ENCODE data around the gene PIP4K2A. TPM values are rescaled to one million over a fixed set of nuclear protein-coding genes. Genes with fewer than 3 reads are reported as not detected.

Gene PIP4K2A
- total and polyA plus RNA-seq, 12 donors, result 12.3 to 70.6 (median 28.5) TPM

DNA sequence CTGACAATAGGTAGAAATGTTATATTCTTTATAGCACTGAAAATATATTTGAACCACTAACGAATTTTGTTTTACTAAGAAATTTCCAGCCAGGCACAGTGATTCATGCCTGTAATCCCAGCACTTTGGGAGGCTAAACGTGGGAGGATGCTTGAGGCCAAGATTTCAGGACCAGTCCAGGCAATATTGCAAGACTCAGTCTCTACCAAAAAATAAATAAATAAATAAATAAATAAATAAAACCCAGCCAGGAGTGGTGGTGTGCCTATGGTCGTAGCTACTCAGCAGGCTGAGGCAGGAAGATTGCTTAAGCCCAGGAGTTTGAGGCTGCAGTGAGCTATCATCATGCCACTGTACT lies 39.8 kb downstream of the PIP4K2A start:
- no peaks in the 10 kb centered on the region for H3K27me3 ChIP-seq
- H3K36me3 ChIP-seq (replicated peaks in 1 of 2), result no peaks in the 10 kb centered on the region
- peaks cover 5 to 46% of the 10 kb centered on the region in 2 donors for H3K4me1 ChIP-seq (replicated peaks in 1 of 2)
- 73 to 84% (median 75%) methylated on average over 3 of the region's 3 CpGs for WGBS, 4 donors
- TF ChIP-seq, protein P1, sequence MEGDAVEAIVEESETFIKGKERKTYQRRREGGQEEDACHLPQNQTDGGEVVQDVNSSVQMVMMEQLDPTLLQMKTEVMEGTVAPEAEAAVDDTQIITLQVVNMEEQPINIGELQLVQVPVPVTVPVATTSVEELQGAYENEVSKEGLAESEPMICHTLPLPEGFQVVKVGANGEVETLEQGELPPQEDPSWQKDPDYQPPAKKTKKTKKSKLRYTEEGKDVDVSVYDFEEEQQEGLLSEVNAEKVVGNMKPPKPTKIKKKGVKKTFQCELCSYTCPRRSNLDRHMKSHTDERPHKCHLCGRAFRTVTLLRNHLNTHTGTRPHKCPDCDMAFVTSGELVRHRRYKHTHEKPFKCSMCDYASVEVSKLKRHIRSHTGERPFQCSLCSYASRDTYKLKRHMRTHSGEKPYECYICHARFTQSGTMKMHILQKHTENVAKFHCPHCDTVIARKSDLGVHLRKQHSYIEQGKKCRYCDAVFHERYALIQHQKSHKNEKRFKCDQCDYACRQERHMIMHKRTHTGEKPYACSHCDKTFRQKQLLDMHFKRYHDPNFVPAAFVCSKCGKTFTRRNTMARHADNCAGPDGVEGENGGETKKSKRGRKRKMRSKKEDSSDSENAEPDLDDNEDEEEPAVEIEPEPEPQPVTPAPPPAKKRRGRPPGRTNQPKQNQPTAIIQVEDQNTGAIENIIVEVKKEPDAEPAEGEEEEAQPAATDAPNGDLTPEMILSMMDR (IDR thresholded peaks at IDR 0.05), result no peak
- TF ChIP-seq POLR2A (IDR thresholded peaks at IDR 0.05), result no peak
- intact Hi-C loops (cut with DNase I), result no loop called here
- H3K9me3 ChIP-seq (replicated peaks in 1 of 3), result no peaks in the 10 kb centered on the region
- no peak overlapping the region for H3K27ac ChIP-seq
- DNase-seq, result no peak
- H3K4me3 ChIP-seq, result no peak overlapping the region

DNA sequence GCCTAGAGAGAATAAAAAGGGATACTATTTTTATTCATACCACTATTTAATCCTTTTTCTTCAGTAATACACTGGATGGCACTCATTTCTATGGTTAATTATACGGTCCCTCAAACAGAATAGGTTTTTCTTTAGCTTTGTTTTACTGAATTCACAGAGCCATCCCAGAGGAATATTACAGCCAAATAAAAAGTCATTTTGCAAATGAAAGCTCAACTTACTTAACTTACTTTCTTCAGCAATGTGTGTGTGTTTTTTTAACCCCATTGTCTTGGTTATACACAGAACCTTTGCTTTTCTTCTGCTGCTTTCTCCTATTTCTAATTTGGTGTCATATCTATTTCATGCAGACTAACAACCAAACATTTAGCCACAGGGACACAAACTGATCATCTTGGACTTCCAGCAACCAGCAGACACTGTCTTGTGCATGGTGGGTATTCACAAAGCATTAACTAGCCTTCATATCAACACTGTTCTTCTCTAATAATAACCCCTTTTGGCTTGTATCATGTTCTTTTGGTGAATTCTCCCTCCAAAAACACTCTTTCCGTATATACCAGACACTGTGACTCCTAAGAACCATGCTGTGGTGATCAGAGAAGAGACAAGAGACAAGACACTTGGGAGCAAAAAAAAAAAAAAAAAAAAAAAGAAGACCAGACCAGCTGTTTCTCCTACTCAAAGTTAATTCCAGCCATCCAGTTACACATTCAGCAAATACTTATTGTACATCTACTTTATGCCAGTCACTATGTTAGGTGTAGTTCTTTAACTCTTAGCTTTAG lies 40.4 kb downstream of the PIP4K2A start:
- no peak overlapping the region for H3K4me3 ChIP-seq
- TF ChIP-seq, protein P1 (IDR thresholded peaks at IDR 0.05), result no peak
- no peak for TF ChIP-seq POLR2A (IDR thresholded peaks at IDR 0.05)
- no peaks in the 10 kb centered on the region for H3K27me3 ChIP-seq
- 82 to 92% (median 89%) methylated on average over 2 of the region's 2 CpGs for WGBS, 4 donors
- H3K27ac ChIP-seq, result no peak overlapping the region
- intact Hi-C loops (cut with DNase I), result no loop called here
- no peaks in the 10 kb centered on the region for H3K9me3 ChIP-seq (replicated peaks in 1 of 3)
- H3K36me3 ChIP-seq (replicated peaks in 1 of 2), result no peaks in the 10 kb centered on the region
- no peak for DNase-seq
- H3K4me1 ChIP-seq (replicated peaks in 1 of 2), result peaks cover 5 to 46% of the 10 kb centered on the region in 2 donors

DNA sequence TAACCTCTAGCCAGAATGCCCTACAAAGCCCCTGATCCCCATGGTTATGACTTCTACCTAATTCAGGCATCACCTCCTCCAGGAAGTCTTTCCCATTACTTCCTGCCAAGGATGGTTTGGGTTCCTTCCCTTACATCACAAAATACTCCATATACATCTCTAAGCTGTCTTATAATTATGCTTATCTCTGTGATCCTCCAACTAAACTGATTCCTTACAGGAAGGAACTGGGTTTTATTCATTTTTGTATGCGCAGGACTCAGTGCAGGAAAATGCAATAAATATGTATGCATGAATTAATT lies 41.3 kb downstream of the PIP4K2A start:
- intact Hi-C loops (cut with DNase I), result no loop called here
- WGBS, 4 donors, result 87 to 96% (median 94%) methylated on average over 1 of the region's 1 CpG
- Histone ChIP-seq H3K36me3 (replicated peaks in 1 of 2) (no peaks in the 10 kb centered on the region), H3K27ac (no peak overlapping the region), H3K9me3 (replicated peaks in 1 of 3) (no peaks in the 10 kb centered on the region), H3K4me3 (no peak overlapping the region), H3K27me3 (no peaks in the 10 kb centered on the region), H3K4me1 (replicated peaks in 1 of 2) (peaks cover 5 to 46% of the 10 kb centered on the region in 2 donors)
- TF ChIP-seq, protein P1 (IDR thresholded peaks at IDR 0.05), result no peak
- no peak for TF ChIP-seq POLR2A (IDR thresholded peaks at IDR 0.05)
- no peak for DNase-seq

DNA sequence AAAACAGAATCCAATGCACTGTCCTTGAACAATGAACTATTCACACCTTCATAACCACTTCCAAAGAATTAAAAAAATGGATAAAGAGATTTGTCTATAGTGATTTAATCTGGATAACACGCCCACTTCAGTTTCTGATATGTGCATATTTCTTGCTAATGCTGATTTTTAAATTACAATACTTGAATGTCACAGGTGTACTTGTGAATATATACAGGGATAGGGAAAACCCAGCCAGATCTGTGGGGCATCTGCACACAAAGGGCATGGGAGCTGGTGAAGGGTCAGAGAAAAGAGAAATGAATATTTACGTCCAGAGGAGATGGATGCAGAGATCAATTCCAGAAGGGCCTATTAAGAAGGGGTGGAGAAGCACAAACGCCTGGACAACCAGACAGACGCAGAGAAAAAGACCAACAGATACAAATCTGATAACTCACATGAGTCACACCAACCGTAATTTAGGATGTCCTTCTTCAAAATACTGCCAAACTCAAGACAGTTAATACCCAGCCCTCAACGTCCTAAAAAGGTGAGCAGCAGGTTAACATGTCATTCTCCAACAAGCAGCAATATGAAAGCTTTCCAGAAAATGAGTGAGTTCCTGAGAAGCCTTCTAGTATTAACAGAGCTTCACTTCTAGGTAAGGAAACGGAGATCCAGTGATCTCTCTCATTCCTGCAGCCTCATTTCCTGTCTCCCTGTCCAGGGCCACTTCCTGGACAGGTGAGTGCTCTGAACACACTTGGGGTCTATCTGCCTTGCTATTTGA lies 41.9 kb downstream of the PIP4K2A start:
- Histone ChIP-seq H3K36me3 (replicated peaks in 1 of 2) (no peaks in the 10 kb centered on the region), H3K4me3 (no peak overlapping the region), H3K27ac (no peak overlapping the region), H3K27me3 (no peaks in the 10 kb centered on the region), H3K9me3 (replicated peaks in 1 of 3) (no peaks in the 10 kb centered on the region), H3K4me1 (replicated peaks in 1 of 2) (peaks cover 5 to 46% of the 10 kb centered on the region in 2 donors)
- DNase-seq, result no peak
- TF ChIP-seq, protein P1 (IDR thresholded peaks at IDR 0.05), result no peak
- TF ChIP-seq POLR2A (IDR thresholded peaks at IDR 0.05), result no peak
- 49 to 61% (median 54%) methylated on average over 7 of the region's 7 CpGs for WGBS, 4 donors
- intact Hi-C loops (cut with DNase I), result no loop called here
